Upper lobe of left lung (tissue), 4 donors: Measurements from ENCODE around the gene TTC33.

Source experiments
- POLR2A ChIP-seq, 4 donors: fragments of 450-650 bp; IDR thresholded peaks; one replicate each; pipeline ENCODE4 v1.5.1; 2016 to 2017; ENCODE audit warnings: antibody characterized with exemption in 4 of 4, mild to moderate bottlenecking in 2 of 4
- TF ChIP-seq, protein P1 (sequence below), 6 experiments: fragments of 450-650 bp in 4 of 6; fragments of 200-600 bp in 2 of 6; sonication (generic) in 2 of 6; IDR thresholded peaks; one replicate each; pipeline ENCODE4 v1.5.1; 2016 to 2019; ENCODE audit warnings: antibody characterized with exemption in 6 of 6

DNA sequence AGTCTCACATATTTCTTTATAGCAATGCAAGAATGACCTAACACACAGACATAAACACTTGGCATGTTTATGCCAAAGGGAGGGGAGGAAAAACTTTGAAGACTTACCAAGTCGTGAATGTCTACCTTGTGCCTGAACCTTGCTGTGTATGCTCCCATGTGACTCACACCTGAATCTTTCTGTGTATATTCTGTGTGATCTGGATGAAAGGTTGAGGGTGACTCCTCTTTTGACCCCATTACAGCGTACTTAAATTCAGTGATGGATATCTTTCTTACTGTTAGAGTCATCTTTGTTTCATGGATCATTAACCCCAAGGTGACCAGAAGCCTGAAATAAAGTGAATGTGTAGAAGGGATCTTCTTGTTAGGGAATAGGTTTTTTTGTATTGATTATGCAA, 129.0 kb downstream of the TTC33 start:
- TF ChIP-seq, protein P1, sequence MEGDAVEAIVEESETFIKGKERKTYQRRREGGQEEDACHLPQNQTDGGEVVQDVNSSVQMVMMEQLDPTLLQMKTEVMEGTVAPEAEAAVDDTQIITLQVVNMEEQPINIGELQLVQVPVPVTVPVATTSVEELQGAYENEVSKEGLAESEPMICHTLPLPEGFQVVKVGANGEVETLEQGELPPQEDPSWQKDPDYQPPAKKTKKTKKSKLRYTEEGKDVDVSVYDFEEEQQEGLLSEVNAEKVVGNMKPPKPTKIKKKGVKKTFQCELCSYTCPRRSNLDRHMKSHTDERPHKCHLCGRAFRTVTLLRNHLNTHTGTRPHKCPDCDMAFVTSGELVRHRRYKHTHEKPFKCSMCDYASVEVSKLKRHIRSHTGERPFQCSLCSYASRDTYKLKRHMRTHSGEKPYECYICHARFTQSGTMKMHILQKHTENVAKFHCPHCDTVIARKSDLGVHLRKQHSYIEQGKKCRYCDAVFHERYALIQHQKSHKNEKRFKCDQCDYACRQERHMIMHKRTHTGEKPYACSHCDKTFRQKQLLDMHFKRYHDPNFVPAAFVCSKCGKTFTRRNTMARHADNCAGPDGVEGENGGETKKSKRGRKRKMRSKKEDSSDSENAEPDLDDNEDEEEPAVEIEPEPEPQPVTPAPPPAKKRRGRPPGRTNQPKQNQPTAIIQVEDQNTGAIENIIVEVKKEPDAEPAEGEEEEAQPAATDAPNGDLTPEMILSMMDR (IDR thresholded peaks at IDR 0.05): no peak
- no peak for TF ChIP-seq POLR2A (IDR thresholded peaks at IDR 0.05)
